HG02759 (cell line): Measurements from ENCODE around the gene RNF26.
A peak's percentile ranks its signal among the peaks of the same experiment; 100 is the strongest.

Experiments
- ATAC-seq: cut with Tn5 transposase; IDR thresholded peaks from one replicate; pipeline ENCODE4 v1.9.1; 2021; ENCODE audit warnings: mild to moderate bottlenecking, moderate library complexity; ENCODE audit not compliant: unreplicated experiment

RNF26 gene

GRCh38 chr11:119350302-119350701 lies 16.0 kb downstream of the RNF26 start:
- ATAC-seq: no peak

- ATAC-seq: no peak
These were observed 16.9 kb downstream of the RNF26 start for GRCh38 chr11:119351232-119351631.

GRCh38 chr11:119352857-119353260 lies 18.5 kb downstream of the RNF26 start:
- ATAC-seq: no peak

GRCh38 chr11:119355091-119355843 lies 20.9 kb downstream of the RNF26 start:
- no peak for ATAC-seq

- ATAC-seq: peak; percentile 72
These were observed 22.2 kb downstream of the RNF26 start for GRCh38 chr11:119356349-119357031.

- no peak for ATAC-seq
These were observed 22.7 kb downstream of the RNF26 start for GRCh38 chr11:119357074-119357473.

- ATAC-seq: no peak
These were observed 25.3 kb downstream of the RNF26 start for GRCh38 chr11:119359365-119360214.

GRCh38 chr11:119361056-119361787 lies 26.9 kb downstream of the RNF26 start:
- ATAC-seq: no peak

GRCh38 chr11:119361941-119362725 lies 27.8 kb downstream of the RNF26 start:
- no peak for ATAC-seq

GRCh38 chr11:119362741-119363080 lies 28.4 kb downstream of the RNF26 start:
- ATAC-seq: no peak

GRCh38 chr11:119363081-119363850 lies 28.9 kb downstream of the RNF26 start:
- ATAC-seq: no peak

- no peak for ATAC-seq
These were observed 29.7 kb downstream of the RNF26 start for GRCh38 chr11:119363851-119364590.

GRCh38 chr11:119365071-119365591 lies 30.8 kb downstream of the RNF26 start:
- ATAC-seq: no peak

- ATAC-seq: no peak
These were observed 32.6 kb downstream of the RNF26 start for GRCh38 chr11:119366690-119367620.

- no peak for ATAC-seq
These were observed 33.4 kb downstream of the RNF26 start for GRCh38 chr11:119367661-119368120.

- no peak for ATAC-seq
These were observed 34.1 kb downstream of the RNF26 start for GRCh38 chr11:119368121-119369034.
